ENCODE data around the gene DNAH17.

The DNAH17 gene

DNA sequence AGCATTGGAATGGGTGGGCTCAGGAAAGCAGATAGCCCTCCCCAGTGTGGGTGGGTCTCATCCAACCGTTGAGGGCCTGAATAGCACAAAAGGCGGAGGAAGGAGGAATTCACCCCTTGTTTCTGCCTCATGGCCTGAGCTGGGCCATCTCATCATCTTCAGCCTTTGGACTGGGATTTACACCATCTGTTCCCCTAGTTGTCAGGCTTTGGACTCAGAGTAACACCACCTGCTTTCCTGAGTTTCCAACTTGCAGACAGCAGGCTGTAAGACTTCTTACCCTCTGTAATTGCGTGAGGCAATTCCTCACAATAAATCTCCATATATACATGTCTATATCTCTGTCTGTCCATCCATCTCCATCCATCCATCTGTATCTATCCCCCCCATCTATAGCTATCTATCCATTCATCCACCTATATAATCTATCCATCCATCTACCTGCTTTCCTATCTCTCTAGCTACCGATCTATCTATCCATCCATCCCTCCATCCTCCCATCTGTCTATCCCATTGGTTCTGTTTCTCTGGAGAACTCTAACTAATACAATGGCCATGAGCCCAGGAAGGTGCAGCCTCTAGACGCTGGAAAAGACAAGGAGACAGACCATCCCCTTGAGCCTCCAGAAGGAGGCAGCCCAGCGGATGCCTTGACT lies 21.3 kb downstream of the DNAH17 start:
- Histone ChIP-seq H3K79me2 (ENCODE audit: control insufficient read depth, low read length) (no peaks in the 10 kb centered on the region), H3K4me2 (ENCODE audit: low read length) (no peak overlapping the region), H3K9me2 (replicated peaks; ENCODE audit: control insufficient read depth, low read length) (no peaks in the 10 kb centered on the region), H3K4me1 (ENCODE audit: control insufficient read depth, low read length) (no peaks in the 10 kb centered on the region), H3K9me3 (ENCODE audit: control insufficient read depth, insufficient read depth, low read length) (no peaks in the 10 kb centered on the region), H3K4me3 (ENCODE audit: low read length) (no peak overlapping the region), H3K36me3 (ENCODE audit: control insufficient read depth, low read length) (no peaks in the 10 kb centered on the region), H3F3A (ENCODE audit: control insufficient read depth, insufficient read depth) (no peaks in the 10 kb centered on the region), H3K27ac (ENCODE audit: low read depth, low read length) (no peak overlapping the region), H3K27me3 (ENCODE audit: control insufficient read depth, low read length) (0 out of 2 replicates have a peak, but pooled peaks cover 2% of the 10 kb centered on the region), H4K20me1 (ENCODE audit: control insufficient read depth, insufficient read depth, low read depth, low read length) (no peaks in the 10 kb centered on the region)
- no peak for TF ChIP-seq EZH2phosphoT487 (IDR thresholded peaks at IDR 0.05; ENCODE audit: borderline replicate concordance, low read length)
- TF ChIP-seq, protein P1, sequence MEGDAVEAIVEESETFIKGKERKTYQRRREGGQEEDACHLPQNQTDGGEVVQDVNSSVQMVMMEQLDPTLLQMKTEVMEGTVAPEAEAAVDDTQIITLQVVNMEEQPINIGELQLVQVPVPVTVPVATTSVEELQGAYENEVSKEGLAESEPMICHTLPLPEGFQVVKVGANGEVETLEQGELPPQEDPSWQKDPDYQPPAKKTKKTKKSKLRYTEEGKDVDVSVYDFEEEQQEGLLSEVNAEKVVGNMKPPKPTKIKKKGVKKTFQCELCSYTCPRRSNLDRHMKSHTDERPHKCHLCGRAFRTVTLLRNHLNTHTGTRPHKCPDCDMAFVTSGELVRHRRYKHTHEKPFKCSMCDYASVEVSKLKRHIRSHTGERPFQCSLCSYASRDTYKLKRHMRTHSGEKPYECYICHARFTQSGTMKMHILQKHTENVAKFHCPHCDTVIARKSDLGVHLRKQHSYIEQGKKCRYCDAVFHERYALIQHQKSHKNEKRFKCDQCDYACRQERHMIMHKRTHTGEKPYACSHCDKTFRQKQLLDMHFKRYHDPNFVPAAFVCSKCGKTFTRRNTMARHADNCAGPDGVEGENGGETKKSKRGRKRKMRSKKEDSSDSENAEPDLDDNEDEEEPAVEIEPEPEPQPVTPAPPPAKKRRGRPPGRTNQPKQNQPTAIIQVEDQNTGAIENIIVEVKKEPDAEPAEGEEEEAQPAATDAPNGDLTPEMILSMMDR (IDR thresholded peaks at IDR 0.05; ENCODE audit: low read depth, low read length, poor library complexity, severe bottlenecking), result no peak

DNA sequence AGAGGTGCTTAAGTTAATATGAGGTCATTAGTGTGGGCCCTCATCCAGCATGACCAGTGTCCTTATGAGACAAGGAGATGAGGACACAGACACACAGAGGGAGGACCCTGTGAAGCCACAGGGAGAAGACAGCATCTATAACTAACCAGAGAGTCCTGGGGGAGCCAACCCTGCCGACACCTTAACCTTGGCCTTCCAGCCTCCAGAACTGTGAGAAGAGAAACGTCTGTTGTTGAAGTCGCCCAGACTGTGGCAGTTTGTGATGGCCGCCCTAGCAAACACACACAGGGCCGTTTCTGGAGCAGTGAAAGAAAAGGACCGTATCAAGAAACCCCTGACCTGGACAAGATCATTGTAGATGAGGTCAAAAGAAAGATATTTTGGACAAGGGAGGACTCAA lies 26.7 kb downstream of the DNAH17 start:
- H3K4me1 ChIP-seq (ENCODE audit: control insufficient read depth, low read length), result no peaks in the 10 kb centered on the region
- no peaks in the 10 kb centered on the region for H3K36me3 ChIP-seq (ENCODE audit: control insufficient read depth, low read length)
- no peaks in the 10 kb centered on the region for H3K79me2 ChIP-seq (ENCODE audit: control insufficient read depth, low read length)

DNA sequence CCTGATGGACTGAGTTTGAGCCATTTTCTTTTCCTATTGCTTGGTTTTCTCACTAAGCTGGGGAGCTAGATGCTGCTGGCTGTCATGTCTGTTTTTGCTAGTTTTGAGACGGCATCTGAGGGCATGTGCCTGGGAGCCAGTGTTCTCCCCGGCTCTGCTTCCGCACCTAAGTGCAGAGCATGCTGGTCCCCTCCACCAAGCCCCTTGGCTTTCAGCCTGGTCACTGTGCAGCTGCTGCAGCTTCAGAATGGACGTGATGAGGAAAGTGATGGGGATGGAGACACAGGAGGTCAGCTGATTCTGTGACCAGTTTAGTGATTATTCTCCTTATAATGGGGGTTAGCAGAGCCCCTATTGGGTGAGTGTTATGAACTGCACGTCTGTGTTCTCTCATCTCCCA lies 28.5 kb downstream of the DNAH17 start:
- H4K20me1 ChIP-seq (ENCODE audit: control insufficient read depth, insufficient read depth, low read depth, low read length), result no peaks in the 10 kb centered on the region
- TF ChIP-seq, protein P1 (IDR thresholded peaks at IDR 0.05; ENCODE audit: low read depth, low read length, poor library complexity, severe bottlenecking), result no peak
- no peak for TF ChIP-seq EZH2phosphoT487 (IDR thresholded peaks at IDR 0.05; ENCODE audit: borderline replicate concordance, low read length)
- H3K4me1 ChIP-seq (ENCODE audit: control insufficient read depth, low read length), result no peaks in the 10 kb centered on the region
- H3K9me2 ChIP-seq (replicated peaks; ENCODE audit: control insufficient read depth, low read length), result no peaks in the 10 kb centered on the region
- H3K4me3 ChIP-seq (ENCODE audit: low read length), result no peak overlapping the region
- H3K27me3 ChIP-seq (ENCODE audit: control insufficient read depth, low read length), result peaks cover 2% of the 10 kb centered on the region; the same call in 1 of the 2 replicates
- no peaks in the 10 kb centered on the region for H3K9me3 ChIP-seq (ENCODE audit: control insufficient read depth, insufficient read depth, low read length)
- no peaks in the 10 kb centered on the region for H3F3A ChIP-seq (ENCODE audit: control insufficient read depth, insufficient read depth)
- H3K4me2 ChIP-seq (ENCODE audit: low read length), result no peak overlapping the region
- H3K27ac ChIP-seq (ENCODE audit: low read depth, low read length), result no peak overlapping the region
- no peaks in the 10 kb centered on the region for H3K79me2 ChIP-seq (ENCODE audit: control insufficient read depth, low read length)
- no peaks in the 10 kb centered on the region for H3K36me3 ChIP-seq (ENCODE audit: control insufficient read depth, low read length)

More for the DNA sequence above, 26.7 kb downstream of the DNAH17 start:
- no peak overlapping the region for H3K27ac ChIP-seq (ENCODE audit: low read depth, low read length)
- no peak overlapping the region for H3K4me3 ChIP-seq (ENCODE audit: low read length)
- no peaks in the 10 kb centered on the region for H4K20me1 ChIP-seq (ENCODE audit: control insufficient read depth, insufficient read depth, low read depth, low read length)
- peaks cover 2% of the 10 kb centered on the region; the same call in 1 of the 2 replicates for H3K27me3 ChIP-seq (ENCODE audit: control insufficient read depth, low read length)
- TF ChIP-seq EZH2phosphoT487 (IDR thresholded peaks at IDR 0.05; ENCODE audit: borderline replicate concordance, low read length), result no peak
- TF ChIP-seq, protein P1 (IDR thresholded peaks at IDR 0.05; ENCODE audit: low read depth, low read length, poor library complexity, severe bottlenecking), result no peak
- no peak overlapping the region for H3K4me2 ChIP-seq (ENCODE audit: low read length)
- H3K9me3 ChIP-seq (ENCODE audit: control insufficient read depth, insufficient read depth, low read length), result no peaks in the 10 kb centered on the region
- H3F3A ChIP-seq (ENCODE audit: control insufficient read depth, insufficient read depth), result no peaks in the 10 kb centered on the region
- H3K9me2 ChIP-seq (replicated peaks; ENCODE audit: control insufficient read depth, low read length), result no peaks in the 10 kb centered on the region

All from DOHH2 (cell line).